KBM-7 (cell line): ENCODE data around the gene FAM200C.
"Not testable (repeated sequence)": the region's sequence is repeated elsewhere in the genome, so short reads cannot be mapped to it uniquely, and the experiment has no call there.

Experiments
- DNase-seq: peaks from one replicate; pipeline ENCODE4 v3.0.0-alpha.2; 2015
- in situ Hi-C: fragments of 300-500 bp; cut with MboI; formaldehyde crosslinking; loops from 2 replicates; pipeline ENCODE4 v1.14.3; 2020; ENCODE audit warnings: low sequenced_read_pairs, low pct_unique_long_range_greater_than_20kb, mixed read lengths

Gene FAM200C

DNA sequence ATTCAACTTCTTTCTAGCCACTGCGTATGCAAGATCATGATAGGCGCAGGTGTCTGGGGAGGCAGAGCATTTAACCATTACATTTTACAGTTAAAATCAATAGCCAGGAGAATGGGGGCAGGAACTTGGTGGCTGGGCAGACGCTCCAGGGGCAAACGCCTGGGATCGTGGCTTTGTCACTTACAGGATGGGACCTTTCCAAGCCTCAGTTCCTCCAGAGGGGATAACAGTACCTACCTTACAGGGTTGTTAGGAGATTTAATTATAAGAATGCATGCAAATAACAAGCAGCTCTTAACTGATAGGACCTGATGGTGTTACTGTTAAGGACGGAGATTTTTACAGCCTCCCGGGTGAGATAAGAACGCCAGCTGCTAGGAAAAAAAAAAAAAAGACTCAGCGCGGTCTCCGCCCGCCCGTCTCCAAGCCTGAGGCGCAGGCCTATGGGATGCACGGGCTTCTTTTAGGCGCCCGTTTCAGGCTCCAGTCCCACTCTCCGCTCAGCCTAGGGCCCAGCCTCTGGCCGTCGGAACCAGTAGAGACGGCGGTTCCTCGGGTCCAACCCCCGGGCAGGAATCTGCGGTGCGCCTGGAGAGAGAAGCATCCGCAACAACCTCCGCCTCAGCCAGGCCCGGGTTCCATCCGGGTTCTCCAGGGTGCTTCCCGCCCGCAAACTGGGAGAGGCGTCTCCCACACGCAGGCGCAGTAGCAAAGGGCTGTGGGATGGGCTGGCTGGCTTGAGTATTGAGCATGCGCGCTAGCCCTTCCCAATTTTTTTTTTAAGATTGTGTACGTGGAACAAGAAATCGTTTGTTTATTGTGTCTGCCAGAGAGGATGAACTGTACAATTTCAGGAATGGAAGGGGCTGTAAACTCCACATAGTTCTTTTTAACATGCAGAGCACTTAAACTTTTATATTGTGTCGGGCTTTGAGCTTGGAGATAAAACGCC is at the start of gene FAM200C:
TSS of gene FAM200C (minus strand) at position 653 of the 952 bp plus-strand sequence. CDS start 4,564 bp downstream, outside the sequence.
- in situ Hi-C loops = loop anchor here (25.0 kb wide), 1 partner anchor 962 kb away; no protein-coding TSS in a partner anchor
- DNase-seq = peak; percentile 90

DNA sequence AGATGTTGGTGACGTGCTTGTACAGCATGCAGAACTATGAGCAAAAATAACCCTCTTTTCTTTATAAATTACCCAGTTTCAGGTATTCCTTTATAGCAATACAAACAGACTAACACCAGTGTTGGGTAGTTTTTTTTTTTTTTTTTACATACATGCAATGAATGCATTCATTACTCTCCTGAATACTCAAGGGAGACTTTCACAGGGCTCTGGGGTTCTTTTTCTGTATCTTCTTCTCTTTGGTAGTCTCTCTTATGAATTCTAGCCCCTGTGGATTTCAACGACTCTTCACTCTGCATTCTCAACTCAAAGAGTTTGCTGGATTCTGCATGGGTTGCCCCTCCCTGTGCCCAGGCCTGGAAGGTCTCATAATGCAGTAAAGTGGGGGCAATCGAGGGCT is 49.6 kb upstream of the FAM200C start:
- in situ Hi-C loops = no loop called here

DNA sequence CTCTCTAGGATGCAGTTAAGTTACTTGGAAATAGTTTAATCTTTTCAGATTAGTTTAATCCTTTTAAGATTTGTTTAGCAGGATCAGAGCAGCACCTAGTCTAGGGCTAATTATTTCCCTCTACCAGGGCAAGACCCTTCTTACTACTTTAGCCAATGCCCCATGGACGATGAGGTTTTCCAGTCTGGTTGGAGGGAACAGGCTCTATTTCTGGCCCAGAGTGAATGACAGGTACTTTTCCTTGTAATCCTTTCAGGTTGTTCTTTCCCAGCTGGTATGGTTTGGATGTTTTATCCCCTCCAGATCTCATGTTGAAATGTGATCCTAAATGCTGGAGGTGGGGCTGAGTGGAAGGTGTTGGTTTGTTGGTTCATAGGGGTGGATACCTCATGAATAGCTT is 49.0 kb upstream of the FAM200C start:
- no peak for DNase-seq
- in situ Hi-C loops = no loop called here

More for the DNA sequence above, 49.6 kb upstream of the FAM200C start:
- no peak for DNase-seq

DNA sequence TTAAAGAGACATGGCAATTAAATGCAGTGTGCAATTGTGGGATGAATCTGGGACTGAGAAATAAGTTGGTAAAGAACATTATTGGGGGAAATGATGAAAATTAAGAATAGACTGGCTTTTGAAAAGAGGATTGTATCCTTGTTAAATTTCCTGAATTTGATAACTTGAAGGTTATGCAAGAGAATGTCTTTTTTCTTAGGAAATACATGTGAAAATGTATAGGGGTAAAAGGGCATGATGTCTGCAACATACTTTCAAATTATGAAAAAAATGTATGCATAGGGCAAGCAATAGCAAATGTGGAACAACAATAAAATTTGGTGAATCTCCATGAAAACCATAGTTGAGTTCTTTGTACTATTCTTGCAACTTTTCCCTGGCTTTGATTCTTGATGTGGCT is 45.9 kb upstream of the FAM200C start:
- in situ Hi-C loops = no loop called here
- DNase-seq = no peak

DNA sequence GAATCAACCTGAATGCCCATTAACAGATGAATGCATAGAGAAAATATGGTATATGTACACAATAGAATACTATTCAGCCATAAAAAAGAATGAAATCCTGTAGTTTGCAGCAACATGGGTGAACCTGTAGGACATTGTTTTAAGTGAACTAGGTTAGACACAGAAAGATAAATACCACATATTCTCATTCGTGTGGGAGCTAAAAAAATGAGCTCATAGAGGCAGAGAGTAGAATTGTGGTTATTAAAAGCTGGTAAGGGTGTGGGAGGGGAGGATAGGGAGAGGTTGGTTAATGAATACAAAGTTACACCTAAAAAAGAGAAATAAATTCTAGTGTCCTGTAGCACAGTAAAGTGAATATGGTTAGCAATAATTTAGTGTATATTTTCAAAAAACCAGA is 45.3 kb upstream of the FAM200C start:
- DNase-seq = no peak
- in situ Hi-C loops = no loop called here

DNA sequence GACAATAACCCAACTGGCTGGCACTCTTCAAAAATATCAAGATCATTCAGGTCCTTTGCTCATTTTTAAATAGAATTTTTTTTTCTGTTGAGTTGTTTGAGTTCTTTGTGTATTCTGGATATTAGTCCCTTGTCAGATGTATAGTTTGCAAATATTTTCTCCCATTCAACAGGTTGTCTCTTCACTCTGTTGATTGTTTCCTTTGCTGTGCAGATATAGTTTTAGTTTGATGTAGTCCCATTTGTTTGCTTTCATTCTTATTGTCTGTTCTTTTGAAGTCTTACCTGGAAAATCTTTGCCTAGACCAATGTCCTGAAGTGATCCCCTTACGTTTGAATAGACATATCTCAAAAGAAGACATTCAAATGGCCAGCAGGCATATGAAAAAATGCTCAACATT is 44.6 kb upstream of the FAM200C start:
- in situ Hi-C loops = no loop called here
- no peak for DNase-seq

DNA sequence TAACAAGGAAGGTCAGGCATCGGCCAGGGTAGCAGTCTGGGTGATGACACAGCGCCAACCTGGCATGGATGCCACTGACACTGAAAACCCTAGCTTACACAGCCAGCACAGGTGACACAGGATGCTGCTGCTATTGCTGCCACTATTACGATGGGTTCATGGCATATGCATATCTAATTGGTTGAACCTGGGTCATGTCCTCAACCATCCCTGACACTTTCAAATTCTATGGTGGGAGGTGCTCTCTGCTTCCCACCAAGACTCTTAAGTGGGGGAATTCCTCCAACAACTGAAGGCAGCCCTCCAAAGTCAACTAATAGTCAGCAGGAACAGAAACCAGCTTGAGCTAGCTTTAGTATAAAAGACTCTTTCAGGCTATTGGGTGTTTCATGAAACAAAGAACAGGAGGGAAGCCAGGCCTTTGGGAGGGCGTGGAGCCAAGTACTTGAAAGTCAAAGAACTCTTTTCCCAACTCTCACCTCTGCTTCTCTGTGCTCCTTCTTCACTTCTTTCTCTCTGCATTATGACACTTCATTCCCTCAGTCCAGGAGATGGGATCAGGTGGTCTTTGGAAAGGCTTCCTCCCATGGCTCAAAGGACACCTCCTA is 43.1 kb upstream of the FAM200C start:
- no peak for DNase-seq
- in situ Hi-C loops = no loop called here

DNA sequence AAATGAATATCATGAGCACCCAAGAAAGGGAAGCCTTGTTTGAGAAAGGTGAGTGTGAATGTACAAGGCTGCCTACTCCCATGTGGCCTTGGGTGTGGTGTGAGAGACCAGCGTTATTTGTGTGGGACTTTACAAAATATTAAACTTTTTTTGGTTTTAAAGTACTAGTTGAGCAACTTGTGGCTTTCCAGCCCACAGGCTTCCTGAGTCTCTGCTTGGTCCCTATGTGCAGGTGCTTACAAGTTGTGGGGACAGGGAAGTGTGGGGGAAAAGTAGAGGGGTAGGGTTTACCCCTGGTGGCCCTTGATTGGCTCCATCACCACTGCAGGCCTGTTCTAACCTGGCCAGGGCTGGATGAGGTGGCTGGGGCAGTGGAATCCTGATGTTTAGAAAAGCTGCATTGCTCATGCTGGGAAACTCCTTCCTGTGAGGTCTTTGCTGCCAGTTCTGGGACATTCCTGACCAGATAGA is 41.5 kb upstream of the FAM200C start:
- in situ Hi-C loops = no loop called here
- peak; percentile 40 for DNase-seq

DNA sequence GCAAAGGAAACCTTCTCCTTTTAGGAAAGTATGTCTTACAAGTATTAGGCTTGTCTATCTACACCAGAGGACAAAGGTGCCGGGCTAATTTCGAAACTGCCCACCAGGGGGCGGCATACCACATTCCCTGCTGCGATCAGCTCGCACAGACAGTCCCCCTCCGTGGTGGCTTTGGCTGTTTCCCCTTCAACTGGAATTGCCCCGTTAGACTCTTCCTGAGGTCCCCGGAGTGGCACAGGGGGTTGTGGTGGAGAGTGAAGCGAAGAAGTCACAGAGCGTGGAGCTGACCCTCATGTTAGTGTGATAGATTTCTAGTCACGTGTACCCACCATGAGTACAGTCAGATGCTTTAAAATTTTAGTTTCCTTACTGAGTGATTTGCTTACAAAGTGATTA is 39.3 kb upstream of the FAM200C start:
- in situ Hi-C loops = no loop called here
- DNase-seq = peak; percentile 94

DNA sequence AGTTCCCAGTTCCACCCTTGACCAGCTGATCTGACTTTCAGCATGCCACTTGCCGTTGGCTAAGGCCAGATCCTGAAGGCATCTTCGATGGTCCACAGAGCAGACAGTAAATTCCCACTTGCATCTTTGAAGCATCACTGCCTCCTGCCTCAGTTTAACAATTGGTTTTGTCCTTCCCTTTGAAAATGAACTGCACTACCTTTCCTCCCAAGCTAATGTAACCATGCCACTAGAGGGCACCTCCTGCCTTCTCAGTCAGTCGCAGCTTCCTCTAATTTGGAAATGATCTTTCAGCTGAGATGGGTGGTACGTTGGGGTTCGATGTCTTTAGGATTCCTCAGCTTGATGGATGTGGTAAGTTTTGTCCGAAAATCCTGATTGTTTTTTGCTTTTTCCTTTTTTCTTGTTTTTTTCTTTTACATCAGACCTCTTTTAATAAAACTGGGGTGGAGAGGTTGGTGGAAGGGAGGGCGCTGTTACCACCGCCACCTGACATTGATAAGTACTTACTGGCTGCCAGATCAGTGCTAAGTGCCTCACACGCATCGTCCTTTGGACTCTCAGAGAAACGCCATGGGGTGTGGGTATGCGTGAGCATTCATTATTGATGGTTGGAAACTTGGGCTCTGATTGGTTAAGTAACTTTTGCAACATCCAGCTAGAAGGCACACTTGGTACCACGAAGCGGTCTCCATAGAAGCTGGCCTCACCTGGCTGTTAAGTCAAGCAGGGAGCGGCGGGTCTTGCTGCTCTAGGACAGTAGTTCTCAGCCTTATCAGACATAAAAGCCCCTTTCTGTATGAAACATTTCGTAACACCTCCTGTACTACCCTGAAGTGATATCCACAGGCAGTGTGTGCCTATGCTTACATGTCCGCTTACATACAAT is 38.7 kb upstream of the FAM200C start:
- in situ Hi-C loops = no loop called here

DNA sequence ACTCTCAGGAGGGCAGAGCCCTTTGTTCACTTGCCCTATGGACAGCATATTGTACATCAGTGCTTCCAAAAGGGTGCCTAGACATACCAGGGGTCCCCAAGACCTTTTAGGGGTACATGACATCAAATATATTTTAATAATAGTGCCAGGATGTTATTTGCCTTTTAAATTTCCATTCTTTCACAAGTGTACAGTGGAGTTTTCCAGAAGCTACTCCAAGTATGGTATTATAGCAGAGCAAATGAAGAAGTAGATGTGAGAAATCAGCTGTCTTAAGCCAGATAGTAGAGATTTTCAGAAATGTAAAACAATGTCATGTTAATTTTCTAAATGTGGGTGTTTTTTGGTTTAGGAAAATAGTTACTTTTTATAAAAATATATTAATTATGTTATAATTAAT is 37.4 kb upstream of the FAM200C start:
- in situ Hi-C loops = no loop called here
- DNase-seq = no peak

More for the DNA sequence above, 38.7 kb upstream of the FAM200C start:
- peak; percentile 86 for DNase-seq

DNA sequence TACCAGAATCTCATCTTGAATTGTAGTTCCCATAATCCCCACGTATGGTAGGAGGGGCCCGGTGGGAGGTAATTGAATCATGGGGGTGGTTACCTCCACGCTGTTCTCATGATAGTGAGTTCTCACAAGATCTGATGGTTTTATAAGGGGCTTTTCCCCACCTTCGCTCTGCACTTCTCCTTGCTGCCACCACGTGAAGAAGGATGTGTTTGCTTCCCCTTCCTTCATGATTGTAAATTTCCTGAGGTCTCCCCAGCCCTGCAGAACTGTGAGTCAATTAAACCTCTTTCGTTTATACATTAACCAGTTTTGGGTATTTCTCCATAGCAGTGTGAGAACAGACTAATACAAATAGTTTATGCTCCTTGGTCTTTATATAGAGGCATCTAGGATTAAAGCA is 36.8 kb upstream of the FAM200C start:
- DNase-seq = peak; percentile 32
- in situ Hi-C loops = not testable (repeated sequence)

DNA sequence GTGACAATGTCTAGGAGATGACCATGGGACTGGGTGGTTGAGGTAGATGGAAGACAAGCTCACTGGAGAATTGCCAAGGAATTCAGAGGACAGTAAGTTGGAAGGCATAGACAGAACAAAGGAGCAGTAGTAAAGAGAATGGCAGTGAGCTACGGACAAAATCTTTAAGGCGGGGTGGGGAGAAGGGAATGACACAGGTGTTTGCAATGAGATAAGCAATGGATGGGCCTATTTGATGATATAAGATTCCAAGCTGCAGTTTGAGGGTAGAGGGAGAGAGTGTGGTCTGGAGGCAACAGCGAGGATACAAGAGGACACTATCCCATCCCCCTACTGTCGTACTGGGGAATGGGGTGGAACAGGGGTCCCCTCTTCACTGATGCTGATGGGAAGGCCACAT is 36.2 kb upstream of the FAM200C start:
- no peak for DNase-seq
- in situ Hi-C loops = no loop called here

DNA sequence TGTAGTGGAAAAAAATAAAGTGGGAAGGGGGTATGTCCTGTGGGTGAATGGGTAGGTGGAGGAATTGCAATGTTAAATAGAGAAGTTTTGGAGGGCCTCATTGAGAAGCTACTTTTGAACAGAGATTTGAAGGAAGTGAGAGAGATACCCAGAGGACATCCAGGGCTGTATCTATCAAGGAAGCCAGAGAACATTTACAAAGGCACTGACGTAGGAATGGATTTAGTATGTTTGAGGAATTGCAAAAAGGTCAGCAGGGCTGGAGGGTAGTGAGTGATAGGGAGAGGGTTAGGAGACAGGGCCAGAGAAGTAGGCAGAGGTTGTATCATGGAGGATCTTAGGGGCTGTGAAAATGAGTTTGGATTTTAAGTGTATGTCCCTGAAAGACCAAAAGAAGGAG is 35.7 kb upstream of the FAM200C start:
- in situ Hi-C loops = no loop called here
- no peak for DNase-seq

DNA sequence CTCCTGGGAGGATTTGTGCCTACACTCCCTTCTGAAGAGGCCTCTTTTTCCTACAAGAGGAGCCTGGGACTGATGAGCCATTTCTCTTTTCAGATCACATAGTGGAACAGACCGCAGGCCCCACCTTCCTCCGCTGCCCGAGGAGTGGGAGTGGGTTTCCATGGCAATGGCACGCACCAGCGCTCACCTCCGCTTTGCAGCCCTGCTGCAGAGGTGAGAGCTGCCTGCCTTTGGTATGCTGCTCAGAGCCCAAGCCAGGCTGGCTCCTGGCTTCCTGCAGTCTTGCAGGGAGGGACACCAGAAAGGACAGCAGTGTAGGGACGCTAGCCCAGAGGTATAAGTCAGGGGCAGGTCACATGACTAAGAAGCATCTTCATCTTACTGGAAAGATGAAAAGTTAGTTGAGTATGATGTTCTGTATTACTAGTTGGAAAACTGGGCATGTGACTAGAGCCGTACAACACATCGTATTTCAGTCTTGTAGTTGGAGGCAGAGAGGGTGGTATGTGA is 34.2 kb upstream of the FAM200C start:
- peak; percentile 78 for DNase-seq
- in situ Hi-C loops = no loop called here

DNA sequence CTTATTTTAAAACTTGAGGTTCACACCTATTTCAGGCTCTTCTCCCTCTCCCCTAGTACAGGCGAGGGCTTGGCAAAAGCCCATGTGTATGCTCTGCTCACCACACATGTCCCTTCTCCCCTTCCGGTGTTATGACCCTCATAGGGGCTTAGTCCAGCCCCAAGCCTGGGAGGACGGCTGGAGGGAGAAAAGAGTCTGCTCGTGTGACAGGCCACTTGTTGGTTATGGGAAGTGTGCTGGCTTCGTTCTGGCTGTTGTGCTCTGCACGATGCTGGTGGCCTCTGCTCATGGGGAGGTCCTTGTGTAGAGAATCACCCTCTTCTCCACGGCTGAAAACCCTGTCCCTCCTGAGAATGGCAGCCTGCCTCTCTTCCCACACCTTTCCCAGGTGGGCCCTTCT is 32.9 kb upstream of the FAM200C start:
- in situ Hi-C loops = no loop called here
- no peak for DNase-seq

DNA sequence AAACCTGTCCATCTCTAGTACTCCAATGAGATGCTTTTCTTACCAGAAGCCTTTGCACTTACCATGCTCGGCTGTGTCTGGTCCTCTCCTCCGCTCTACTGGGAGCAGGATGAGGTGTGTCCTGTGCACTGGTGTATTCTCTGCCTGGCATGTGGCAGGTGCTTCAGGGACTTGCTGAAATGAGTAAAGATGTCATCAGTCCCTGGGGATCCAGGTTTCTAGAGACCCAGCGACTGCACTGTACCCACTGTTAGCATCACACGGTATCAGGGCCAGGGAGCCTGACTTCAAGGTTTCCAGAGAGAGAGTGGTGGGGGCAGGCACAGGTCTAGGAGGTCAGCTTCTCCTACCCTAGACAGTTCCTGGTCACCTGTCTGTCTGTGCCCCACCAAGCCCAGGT is 32.3 kb upstream of the FAM200C start:
- in situ Hi-C loops = no loop called here
- no peak for DNase-seq

DNA sequence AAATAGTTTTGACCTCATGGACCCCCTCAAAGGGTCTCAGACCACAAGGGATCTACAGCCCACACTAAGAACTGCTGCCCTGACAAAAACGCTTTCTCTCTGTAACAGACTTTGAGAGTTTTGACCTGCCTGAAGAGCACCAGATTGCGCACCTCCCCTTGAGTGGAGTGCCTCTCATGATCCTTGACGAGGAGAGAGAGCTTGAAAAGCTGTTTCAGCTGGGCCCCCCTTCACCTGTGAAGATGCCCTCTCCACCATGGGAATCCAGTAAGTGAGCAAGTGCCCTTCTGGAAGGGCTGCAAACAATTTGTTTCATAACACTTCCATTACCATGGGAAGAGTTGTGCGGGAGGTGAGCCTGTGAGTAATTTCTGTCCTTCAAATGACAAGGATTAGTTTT is 27.8 kb upstream of the FAM200C start:
- DNase-seq = no peak
- in situ Hi-C loops = no loop called here

DNA sequence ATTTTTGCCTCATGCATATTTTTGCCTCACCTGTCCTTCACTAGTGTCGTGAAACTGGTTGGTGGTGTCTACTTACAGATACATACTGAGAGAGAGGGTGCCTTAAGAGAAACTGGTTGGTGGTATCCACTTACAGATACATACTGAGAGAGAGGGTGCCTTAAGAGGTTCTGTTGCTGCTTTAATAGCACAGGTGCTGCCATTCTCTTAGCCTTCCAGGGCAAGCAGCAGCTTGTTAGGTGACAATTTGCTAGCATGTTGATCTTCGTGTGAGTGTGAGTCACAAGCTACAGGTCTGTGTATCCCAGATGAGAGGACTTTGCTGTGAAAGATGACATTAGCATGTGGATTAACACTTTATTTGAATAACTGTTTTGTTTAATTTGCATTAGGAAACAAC is 23.2 kb upstream of the FAM200C start:
- in situ Hi-C loops = no loop called here
- DNase-seq = no peak
